ENCODE data around the gene NCOA7.
"Not testable (repeated sequence)": the region's sequence is repeated elsewhere in the genome, so short reads cannot be mapped to it uniquely, and the experiment has no call there.

DNA sequence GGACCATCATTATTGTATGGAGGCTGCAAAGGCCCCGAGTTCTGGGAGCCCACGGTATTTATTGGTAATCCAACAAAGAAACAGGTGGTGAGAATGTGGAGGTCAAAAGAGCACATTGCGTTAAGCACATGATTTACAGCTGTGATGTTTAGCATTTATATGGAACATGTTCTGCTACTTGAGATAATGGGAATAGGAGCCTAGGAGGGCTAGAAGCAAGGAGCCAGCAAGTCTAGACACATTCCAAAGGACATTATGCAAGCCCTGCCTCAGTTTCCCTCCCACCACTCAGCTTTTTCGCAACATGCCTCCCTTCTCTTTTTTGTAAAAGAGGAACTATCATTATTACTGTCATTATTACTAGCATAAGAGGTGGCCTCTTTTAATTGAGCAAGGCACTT is 120.3 kb downstream of the NCOA7 start:
- not testable (repeated sequence) for TF ChIP-seq CTCF (IDR thresholded peaks at IDR 0.05; ENCODE audit: low read length); EZH2 (IDR thresholded peaks at IDR 0.05; ENCODE audit: borderline replicate concordance, low read length)
